Ovary (tissue), 3 donors: ENCODE results near the gene CTTN.

Source experiments
- POLR2A ChIP-seq: fragments of 450-650 bp; IDR thresholded peaks from one replicate; pipeline ENCODE4 v1.6.1; 2017; ENCODE audit warnings: antibody characterized with exemption, mild to moderate bottlenecking, moderate library complexity
- TF ChIP-seq, protein P1 (sequence below), 3 donors: fragments of 450-650 bp in 2 of 3; fragments of 200-600 bp in 1 of 3; IDR thresholded peaks; one replicate each; pipeline versions ENCODE4 v1.5.1 to v1.8.0; 2016 to 2022; ENCODE audit warnings: antibody characterized with exemption in 3 of 3, mild to moderate bottlenecking in 1 of 3
- donor health status: DM: no; HTN: no; CAD: no.

DNA sequence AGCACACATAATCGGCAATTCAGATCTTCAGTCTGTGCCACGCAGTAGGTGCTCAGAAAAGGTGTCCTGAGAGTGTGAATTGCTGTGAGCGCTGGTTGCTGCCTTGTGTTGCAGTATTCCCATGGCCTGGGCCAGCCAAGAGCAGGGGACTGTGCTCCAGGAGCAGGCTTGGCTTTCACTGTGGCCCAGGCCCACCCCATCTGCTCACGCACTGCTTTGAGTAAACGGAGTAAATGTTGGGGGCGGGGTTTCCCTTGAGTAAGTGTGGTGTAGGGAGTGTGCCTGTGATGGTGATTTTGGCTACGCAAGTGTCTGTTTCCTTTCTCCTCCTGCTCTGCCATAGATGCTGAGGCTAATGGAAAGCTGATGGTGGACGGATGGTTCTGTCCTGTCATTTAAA is 2.3 kb downstream of the CTTN start:
- TF ChIP-seq, protein P1, sequence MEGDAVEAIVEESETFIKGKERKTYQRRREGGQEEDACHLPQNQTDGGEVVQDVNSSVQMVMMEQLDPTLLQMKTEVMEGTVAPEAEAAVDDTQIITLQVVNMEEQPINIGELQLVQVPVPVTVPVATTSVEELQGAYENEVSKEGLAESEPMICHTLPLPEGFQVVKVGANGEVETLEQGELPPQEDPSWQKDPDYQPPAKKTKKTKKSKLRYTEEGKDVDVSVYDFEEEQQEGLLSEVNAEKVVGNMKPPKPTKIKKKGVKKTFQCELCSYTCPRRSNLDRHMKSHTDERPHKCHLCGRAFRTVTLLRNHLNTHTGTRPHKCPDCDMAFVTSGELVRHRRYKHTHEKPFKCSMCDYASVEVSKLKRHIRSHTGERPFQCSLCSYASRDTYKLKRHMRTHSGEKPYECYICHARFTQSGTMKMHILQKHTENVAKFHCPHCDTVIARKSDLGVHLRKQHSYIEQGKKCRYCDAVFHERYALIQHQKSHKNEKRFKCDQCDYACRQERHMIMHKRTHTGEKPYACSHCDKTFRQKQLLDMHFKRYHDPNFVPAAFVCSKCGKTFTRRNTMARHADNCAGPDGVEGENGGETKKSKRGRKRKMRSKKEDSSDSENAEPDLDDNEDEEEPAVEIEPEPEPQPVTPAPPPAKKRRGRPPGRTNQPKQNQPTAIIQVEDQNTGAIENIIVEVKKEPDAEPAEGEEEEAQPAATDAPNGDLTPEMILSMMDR (IDR thresholded peaks at IDR 0.05) = no peak
- no peak for TF ChIP-seq POLR2A
